ENCODE measurements around the gene MACROD2.

The MACROD2 gene

GRCh38 chr20:15487030-15487429 is 1491.7 kb downstream of the MACROD2 start:
- Histone ChIP-seq H3K9me3 (ENCODE audit: insufficient read depth, low read length) (no peaks in the 10 kb centered on the region), H3K27me3 (ENCODE audit: insufficient read depth, insufficient read length) (no peaks in the 10 kb centered on the region), H3K4me3 (ENCODE audit: insufficient read length, low read depth) (no peak overlapping the region), H3K4me1 (ENCODE audit: insufficient read depth, insufficient read length) (no peaks in the 10 kb centered on the region), H3K9ac (ENCODE audit: insufficient read length, low read depth) (no peak overlapping the region), H3K36me3 (ENCODE audit: insufficient read depth, insufficient read length, low read length) (no peaks in the 10 kb centered on the region)
- TF ChIP-seq SUZ12 (IDR thresholded peaks at IDR 0.05; ENCODE audit: extremely low read depth, insufficient read depth, insufficient read length) (no peak), YY1 (IDR thresholded peaks at IDR 0.05; ENCODE audit: insufficient read depth, insufficient read length) (no peak), ZNF274 (IDR thresholded peaks at IDR 0.05; ENCODE audit: low read depth, low read length) (no peak)
- DNase-seq (ENCODE audit: low read depth, low spot score): no peak

DNA sequence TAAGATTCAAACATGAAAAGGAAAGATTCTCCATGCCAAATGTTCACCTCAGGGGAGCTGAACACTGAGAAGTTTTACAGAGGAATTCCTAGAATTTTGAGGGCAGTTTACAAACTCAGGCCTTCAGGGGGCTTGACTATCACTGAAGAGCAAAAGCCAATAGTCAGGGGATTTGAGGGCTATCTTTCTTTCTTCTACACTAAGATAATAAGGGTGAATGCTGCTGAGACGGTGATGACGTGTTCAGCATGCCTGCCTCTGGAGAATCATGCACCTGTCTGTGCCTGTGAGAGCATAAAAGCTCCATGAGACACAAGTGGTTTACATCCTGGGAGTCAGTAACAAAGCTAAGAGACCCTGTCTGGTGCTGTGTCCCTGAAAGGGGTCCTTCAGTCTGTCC is 1492.4 kb downstream of the MACROD2 start:
- no peak overlapping the region for H3K4me3 ChIP-seq (ENCODE audit: insufficient read length, low read depth)
- DNase-seq (ENCODE audit: low read depth, low spot score): no peak
- H3K36me3 ChIP-seq (ENCODE audit: insufficient read depth, insufficient read length, low read length): no peaks in the 10 kb centered on the region
- TF ChIP-seq SUZ12 (IDR thresholded peaks at IDR 0.05; ENCODE audit: extremely low read depth, insufficient read depth, insufficient read length) (no peak), YY1 (IDR thresholded peaks at IDR 0.05; ENCODE audit: insufficient read depth, insufficient read length) (no peak), ZNF274 (IDR thresholded peaks at IDR 0.05; ENCODE audit: low read depth, low read length) (no peak)
- H3K9me3 ChIP-seq (ENCODE audit: insufficient read depth, low read length): no peaks in the 10 kb centered on the region
- H3K9ac ChIP-seq (ENCODE audit: insufficient read length, low read depth): no peak overlapping the region
- H3K27me3 ChIP-seq (ENCODE audit: insufficient read depth, insufficient read length): no peaks in the 10 kb centered on the region
- no peaks in the 10 kb centered on the region for H3K4me1 ChIP-seq (ENCODE audit: insufficient read depth, insufficient read length)

DNA sequence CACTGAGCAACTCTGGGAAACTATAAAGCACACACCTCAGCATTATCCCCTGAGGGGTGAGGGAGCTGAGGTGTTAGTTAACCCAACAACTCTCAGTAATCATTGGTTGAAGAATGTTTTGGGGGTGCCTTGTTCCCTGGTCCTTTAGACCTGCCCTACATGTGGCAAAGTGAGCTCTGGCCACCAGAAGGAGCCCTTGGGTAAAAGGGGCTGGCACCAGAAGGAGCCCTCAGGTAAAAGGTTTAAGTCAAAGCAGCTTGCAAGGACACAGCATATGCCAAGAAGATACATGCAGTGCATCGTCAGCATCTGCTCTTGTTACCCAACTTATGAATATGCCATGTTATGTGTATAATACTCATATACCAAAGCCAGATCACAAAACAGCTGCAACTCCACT is 1496.3 kb downstream of the MACROD2 start:
- H3K4me1 ChIP-seq (ENCODE audit: insufficient read depth, insufficient read length): no peaks in the 10 kb centered on the region
- H3K36me3 ChIP-seq (ENCODE audit: insufficient read depth, insufficient read length, low read length): no peaks in the 10 kb centered on the region
- H3K9me3 ChIP-seq (ENCODE audit: insufficient read depth, low read length): no peaks in the 10 kb centered on the region
- H3K27me3 ChIP-seq (ENCODE audit: insufficient read depth, insufficient read length): no peaks in the 10 kb centered on the region
- no peak overlapping the region for H3K4me3 ChIP-seq (ENCODE audit: insufficient read length, low read depth)
- TF ChIP-seq SUZ12 (IDR thresholded peaks at IDR 0.05; ENCODE audit: extremely low read depth, insufficient read depth, insufficient read length): no peak
- no peak for TF ChIP-seq ZNF274 (IDR thresholded peaks at IDR 0.05; ENCODE audit: low read depth, low read length)
- no peak for TF ChIP-seq YY1 (IDR thresholded peaks at IDR 0.05; ENCODE audit: insufficient read depth, insufficient read length)
- no peak for DNase-seq (ENCODE audit: low read depth, low spot score)
- H3K9ac ChIP-seq (ENCODE audit: insufficient read length, low read depth): no peak overlapping the region

GRCh38 chr20:15494851-15495250 is 1499.5 kb downstream of the MACROD2 start:
- no peak for DNase-seq (ENCODE audit: low read depth, low spot score)
- H3K9me3 ChIP-seq (ENCODE audit: insufficient read depth, low read length): no peaks in the 10 kb centered on the region
- no peaks in the 10 kb centered on the region for H3K4me1 ChIP-seq (ENCODE audit: insufficient read depth, insufficient read length)
- TF ChIP-seq ZNF274 (IDR thresholded peaks at IDR 0.05; ENCODE audit: low read depth, low read length) (no peak), YY1 (IDR thresholded peaks at IDR 0.05; ENCODE audit: insufficient read depth, insufficient read length) (no peak), SUZ12 (IDR thresholded peaks at IDR 0.05; ENCODE audit: extremely low read depth, insufficient read depth, insufficient read length) (no peak)
- H3K9ac ChIP-seq (ENCODE audit: insufficient read length, low read depth): no peak overlapping the region
- H3K36me3 ChIP-seq (ENCODE audit: insufficient read depth, insufficient read length, low read length): no peaks in the 10 kb centered on the region
- H3K4me3 ChIP-seq (ENCODE audit: insufficient read length, low read depth): no peak overlapping the region
- no peaks in the 10 kb centered on the region for H3K27me3 ChIP-seq (ENCODE audit: insufficient read depth, insufficient read length)

DNA sequence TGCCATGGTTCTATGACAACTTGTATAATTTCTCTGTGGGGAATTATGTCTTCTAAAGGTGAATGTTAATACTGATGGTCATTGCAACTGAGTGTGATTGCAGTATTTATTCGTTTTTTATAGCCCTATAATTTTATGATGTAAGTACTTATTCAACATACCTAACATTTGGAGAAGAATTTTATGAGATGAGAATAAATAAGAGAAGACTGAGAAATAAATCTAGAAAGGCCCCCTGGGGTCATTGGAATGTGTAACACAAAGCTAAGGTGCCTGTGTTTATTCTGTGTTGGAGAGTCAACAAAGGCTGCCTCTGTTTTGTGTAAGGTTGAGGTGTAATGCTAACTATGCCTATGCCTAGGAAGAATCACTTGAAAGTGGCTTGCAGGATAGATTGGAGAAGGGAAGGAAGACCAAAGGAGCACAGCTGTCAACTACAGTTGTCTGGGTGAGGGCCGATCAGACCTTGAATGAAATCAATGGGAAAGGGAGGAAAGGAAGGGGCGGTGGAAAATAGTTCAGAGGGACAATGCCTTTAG is 1501.3 kb downstream of the MACROD2 start:
- Histone ChIP-seq H3K4me3 (ENCODE audit: insufficient read length, low read depth) (no peak overlapping the region), H3K36me3 (ENCODE audit: insufficient read depth, insufficient read length, low read length) (no peaks in the 10 kb centered on the region), H3K27me3 (ENCODE audit: insufficient read depth, insufficient read length) (no peaks in the 10 kb centered on the region), H3K9me3 (ENCODE audit: insufficient read depth, low read length) (no peaks in the 10 kb centered on the region), H3K4me1 (ENCODE audit: insufficient read depth, insufficient read length) (no peaks in the 10 kb centered on the region), H3K9ac (ENCODE audit: insufficient read length, low read depth) (no peak overlapping the region)
- TF ChIP-seq ZNF274 (IDR thresholded peaks at IDR 0.05; ENCODE audit: low read depth, low read length): no peak
- no peak for TF ChIP-seq YY1 (IDR thresholded peaks at IDR 0.05; ENCODE audit: insufficient read depth, insufficient read length)
- TF ChIP-seq SUZ12 (IDR thresholded peaks at IDR 0.05; ENCODE audit: extremely low read depth, insufficient read depth, insufficient read length): no peak
- DNase-seq (ENCODE audit: low read depth, low spot score): no peak

- no peak for TF ChIP-seq ZNF274 (IDR thresholded peaks at IDR 0.05; ENCODE audit: low read depth, low read length)
- no peak for TF ChIP-seq SUZ12 (IDR thresholded peaks at IDR 0.05; ENCODE audit: extremely low read depth, insufficient read depth, insufficient read length)
- TF ChIP-seq YY1 (IDR thresholded peaks at IDR 0.05; ENCODE audit: insufficient read depth, insufficient read length): no peak
- H3K9ac ChIP-seq (ENCODE audit: insufficient read length, low read depth): no peak overlapping the region
- H3K9me3 ChIP-seq (ENCODE audit: insufficient read depth, low read length): no peaks in the 10 kb centered on the region
- no peaks in the 10 kb centered on the region for H3K4me1 ChIP-seq (ENCODE audit: insufficient read depth, insufficient read length)
- DNase-seq (ENCODE audit: low read depth, low spot score): no peak
- H3K4me3 ChIP-seq (ENCODE audit: insufficient read length, low read depth): no peak overlapping the region
- H3K36me3 ChIP-seq (ENCODE audit: insufficient read depth, insufficient read length, low read length): no peaks in the 10 kb centered on the region
- no peaks in the 10 kb centered on the region for H3K27me3 ChIP-seq (ENCODE audit: insufficient read depth, insufficient read length)
These were observed 1503.6 kb downstream of the MACROD2 start for GRCh38 chr20:15498926-15499325.

GRCh38 chr20:15506311-15506710 is 1511.0 kb downstream of the MACROD2 start:
- H3K4me3 ChIP-seq (ENCODE audit: insufficient read length, low read depth): no peak overlapping the region
- DNase-seq (ENCODE audit: low read depth, low spot score): no peak
- no peaks in the 10 kb centered on the region for H3K27me3 ChIP-seq (ENCODE audit: insufficient read depth, insufficient read length)
- no peaks in the 10 kb centered on the region for H3K4me1 ChIP-seq (ENCODE audit: insufficient read depth, insufficient read length)
- H3K36me3 ChIP-seq (ENCODE audit: insufficient read depth, insufficient read length, low read length): no peaks in the 10 kb centered on the region
- H3K9ac ChIP-seq (ENCODE audit: insufficient read length, low read depth): no peak overlapping the region
- TF ChIP-seq YY1 (IDR thresholded peaks at IDR 0.05; ENCODE audit: insufficient read depth, insufficient read length) (no peak), SUZ12 (IDR thresholded peaks at IDR 0.05; ENCODE audit: extremely low read depth, insufficient read depth, insufficient read length) (no peak), ZNF274 (IDR thresholded peaks at IDR 0.05; ENCODE audit: low read depth, low read length) (no peak)
- no peaks in the 10 kb centered on the region for H3K9me3 ChIP-seq (ENCODE audit: insufficient read depth, low read length)
